Measurements from ENCODE around the gene GRM5. TPM values are rescaled to one million over a fixed set of nuclear protein-coding genes. Genes with fewer than 3 reads are reported as not detected.
"Not testable (repeated sequence)": the region's sequence is repeated elsewhere in the genome, so short reads cannot be mapped to it uniquely, and the experiment has no call there.

The GRM5 gene
- total RNA-seq, 2 donors from 2014 or later: 0.17 TPM; not detected in 1

DNA sequence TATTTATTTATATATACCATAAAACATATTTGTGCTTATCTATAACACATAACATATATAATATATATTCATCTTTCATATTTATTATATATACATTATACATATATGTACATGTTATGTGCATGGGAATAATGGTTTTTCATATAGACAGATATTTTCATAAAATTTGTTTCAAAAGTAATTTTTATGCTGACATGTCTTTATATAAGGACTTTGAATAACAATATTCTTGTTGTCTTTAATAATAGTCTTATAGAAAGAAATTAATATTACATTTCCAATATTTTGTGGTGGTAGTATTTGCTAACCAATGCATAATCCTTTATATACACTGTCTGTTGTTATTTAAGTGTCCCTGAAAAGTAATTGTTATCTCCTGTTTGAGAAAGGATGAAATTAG, 49.6 kb downstream of the GRM5 start:
- Histone ChIP-seq H3K4me1 (replicated peaks) (no peaks in the 10 kb centered on the region), H3K27me3 (replicated peaks; ENCODE audit: insufficient read depth) (no peaks in the 10 kb centered on the region), H3K4me3 (no peak overlapping the region), H3K36me3 (no peaks in the 10 kb centered on the region), H3K27ac (no peak overlapping the region), H3K9me3 (no peaks in the 10 kb centered on the region)
- intact Hi-C loops (cut with DNase I): no loop called here
- DNase-seq (ENCODE audit: low spot score): no peak
- no peak for TF ChIP-seq POLR2AphosphoS5 (IDR thresholded peaks at IDR 0.05)
- no peak for TF ChIP-seq CTCF (IDR thresholded peaks at IDR 0.05)
- TF ChIP-seq POLR2A (IDR thresholded peaks at IDR 0.05): no peak

DNA sequence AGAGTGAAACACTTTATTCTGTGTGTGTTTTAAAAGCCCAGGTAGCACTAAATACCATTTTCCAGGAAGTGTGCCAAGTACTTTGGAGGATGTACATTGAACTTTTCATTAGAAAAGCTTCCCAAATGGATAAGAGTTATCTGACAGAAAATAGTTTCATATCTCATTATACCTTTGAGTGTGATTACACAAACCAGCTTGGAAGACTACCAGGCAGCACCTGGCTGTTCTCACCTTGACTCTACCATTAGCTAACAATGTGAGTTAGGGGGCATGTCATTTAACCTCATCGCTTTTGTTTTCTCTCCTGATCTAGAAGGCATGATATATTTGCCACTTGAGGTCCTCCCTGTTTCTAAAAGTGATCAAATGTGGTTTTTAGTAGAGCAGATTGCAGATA, 50.2 kb downstream of the GRM5 start:
- no peak for DNase-seq (ENCODE audit: low spot score)
- Histone ChIP-seq H3K27ac (no peak overlapping the region), H3K4me3 (no peak overlapping the region), H3K4me1 (replicated peaks) (no peaks in the 10 kb centered on the region), H3K27me3 (replicated peaks; ENCODE audit: insufficient read depth) (no peaks in the 10 kb centered on the region), H3K36me3 (no peaks in the 10 kb centered on the region), H3K9me3 (no peaks in the 10 kb centered on the region)
- intact Hi-C loops (cut with DNase I): no loop called here
- no peak for TF ChIP-seq CTCF (IDR thresholded peaks at IDR 0.05)
- TF ChIP-seq POLR2AphosphoS5 (IDR thresholded peaks at IDR 0.05): no peak
- TF ChIP-seq POLR2A (IDR thresholded peaks at IDR 0.05): no peak
- 46% methylated on average over 1 of the region's 1 CpG for WGBS

DNA sequence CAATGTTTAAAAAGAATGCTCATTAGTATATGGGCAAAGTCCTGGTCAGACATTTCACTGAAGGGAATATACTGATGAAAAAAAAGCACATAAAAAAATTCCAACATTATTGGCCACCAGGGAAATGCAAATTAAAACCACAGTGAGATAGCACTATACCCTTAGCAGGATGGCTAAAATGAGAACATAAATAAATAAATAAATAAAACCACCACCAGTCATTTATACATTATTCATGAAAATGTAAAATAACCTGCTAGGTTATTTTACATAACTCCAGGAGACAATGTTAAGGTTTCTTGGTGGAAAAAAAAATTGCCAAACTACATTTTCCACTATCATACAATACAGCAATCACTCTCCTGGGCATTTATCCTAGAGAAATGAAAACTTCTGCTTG, 64.9 kb downstream of the GRM5 start:
- H3K36me3 ChIP-seq; H3K9me3 ChIP-seq; H3K4me1 ChIP-seq (replicated peaks); intact Hi-C loops (cut with DNase I); H3K4me3 ChIP-seq; H3K27me3 ChIP-seq (replicated peaks; ENCODE audit: insufficient read depth); H3K27ac ChIP-seq; DNase-seq (ENCODE audit: low spot score): not testable (repeated sequence)

DNA sequence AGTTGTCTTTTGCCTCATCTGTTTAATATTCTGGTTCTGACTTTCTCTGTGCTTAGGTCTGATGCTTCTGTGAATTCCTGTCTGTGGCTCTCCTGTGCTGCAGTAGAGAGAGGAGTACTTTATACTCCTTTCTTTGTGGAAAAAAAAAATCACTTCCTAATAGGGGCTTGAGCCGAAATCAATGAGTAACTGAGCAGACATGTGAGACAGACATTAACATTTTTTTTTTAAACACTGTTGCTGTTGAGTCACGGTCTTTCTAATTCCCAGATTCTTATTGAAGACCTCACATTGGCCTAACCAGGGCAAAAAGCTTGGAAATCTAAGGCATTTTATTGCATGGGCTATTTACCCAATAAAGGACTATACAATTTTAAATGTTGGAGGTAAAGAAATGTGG, 86.1 kb downstream of the GRM5 start:
- Histone ChIP-seq H3K27ac (no peak overlapping the region), H3K27me3 (replicated peaks; ENCODE audit: insufficient read depth) (no peaks in the 10 kb centered on the region), H3K4me1 (replicated peaks) (no peaks in the 10 kb centered on the region), H3K36me3 (no peaks in the 10 kb centered on the region), H3K4me3 (no peak overlapping the region), H3K9me3 (no peaks in the 10 kb centered on the region)
- DNase-seq (ENCODE audit: low spot score): no peak
- TF ChIP-seq CTCF (IDR thresholded peaks at IDR 0.05) (no peak), POLR2A (IDR thresholded peaks at IDR 0.05) (no peak), POLR2AphosphoS5 (IDR thresholded peaks at IDR 0.05) (no peak)
- intact Hi-C loops (cut with DNase I): no loop called here
- 41% methylated on average over 2 of the region's 2 CpGs for WGBS

DNA sequence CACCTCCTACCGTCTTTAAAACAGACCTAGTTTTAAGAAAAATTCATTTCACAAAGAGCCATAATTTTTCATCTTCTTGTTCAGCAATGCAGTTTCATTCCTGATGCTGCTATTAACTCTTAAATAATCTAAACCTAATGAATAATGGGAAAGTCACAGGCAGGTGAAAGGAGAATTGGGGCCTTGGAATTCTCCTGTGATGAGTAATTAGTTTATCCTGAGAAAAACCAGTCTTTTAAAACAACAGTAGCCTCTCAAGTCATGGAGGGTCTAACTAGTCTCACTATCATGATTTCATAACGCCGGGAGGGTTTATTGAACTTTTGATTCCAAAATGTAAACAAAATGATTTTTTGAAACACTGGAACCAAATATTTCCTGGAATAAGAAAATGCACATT, 86.8 kb downstream of the GRM5 start:
- H3K36me3 ChIP-seq; H3K9me3 ChIP-seq; DNase-seq (ENCODE audit: low spot score); H3K27ac ChIP-seq; H3K4me1 ChIP-seq (replicated peaks); H3K4me3 ChIP-seq; intact Hi-C loops (cut with DNase I); H3K27me3 ChIP-seq (replicated peaks; ENCODE audit: insufficient read depth): not testable (repeated sequence)
- WGBS: 74% methylated on average over 3 of the region's 3 CpGs

GRCh38 chr11:88975441-88975840, 90.3 kb downstream of the GRM5 start:
- H3K36me3 ChIP-seq; H3K9me3 ChIP-seq; H3K4me1 ChIP-seq (replicated peaks); H3K27me3 ChIP-seq (replicated peaks; ENCODE audit: insufficient read depth); H3K27ac ChIP-seq; DNase-seq (ENCODE audit: low spot score); H3K4me3 ChIP-seq; intact Hi-C loops (cut with DNase I): not testable (repeated sequence)

- no peak overlapping the region for H3K4me3 ChIP-seq
- DNase-seq (ENCODE audit: low spot score): no peak
- TF ChIP-seq CTCF (IDR thresholded peaks at IDR 0.05): no peak
- no peak for TF ChIP-seq POLR2AphosphoS5 (IDR thresholded peaks at IDR 0.05)
- TF ChIP-seq POLR2A (IDR thresholded peaks at IDR 0.05): no peak
- H3K36me3 ChIP-seq: no peaks in the 10 kb centered on the region
- no peaks in the 10 kb centered on the region for H3K9me3 ChIP-seq
- H3K27ac ChIP-seq: no peak overlapping the region
- intact Hi-C loops (cut with DNase I): no loop called here
- H3K27me3 ChIP-seq (replicated peaks; ENCODE audit: insufficient read depth): no peaks in the 10 kb centered on the region
- no peaks in the 10 kb centered on the region for H3K4me1 ChIP-seq (replicated peaks)
Measured at GRCh38 chr11:88972210-88972609, 93.6 kb downstream of the GRM5 start.

DNA sequence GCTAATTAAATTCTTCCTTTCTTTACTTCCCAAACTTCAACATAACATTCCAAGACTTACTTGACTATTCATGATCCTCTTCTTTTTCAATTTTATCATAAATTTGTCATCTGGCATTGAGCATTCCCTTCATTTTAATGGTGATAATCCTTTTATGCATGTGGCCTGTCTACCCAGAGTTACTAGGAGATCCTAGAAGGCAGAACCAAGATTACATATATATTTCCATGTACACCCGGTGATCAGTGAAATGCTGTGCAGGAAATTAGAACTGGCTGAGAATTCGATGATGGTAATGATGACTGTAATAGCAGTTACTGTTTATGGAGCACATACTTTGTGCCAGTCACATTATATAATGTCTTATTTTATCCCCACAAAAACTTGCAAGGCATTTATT, 104.2 kb downstream of the GRM5 start:
- H3K27me3 ChIP-seq (replicated peaks; ENCODE audit: insufficient read depth); H3K4me1 ChIP-seq (replicated peaks); H3K4me3 ChIP-seq; H3K27ac ChIP-seq; DNase-seq (ENCODE audit: low spot score); H3K36me3 ChIP-seq; intact Hi-C loops (cut with DNase I); H3K9me3 ChIP-seq: not testable (repeated sequence)
- 91% methylated on average over 2 of the region's 2 CpGs for WGBS

DNA sequence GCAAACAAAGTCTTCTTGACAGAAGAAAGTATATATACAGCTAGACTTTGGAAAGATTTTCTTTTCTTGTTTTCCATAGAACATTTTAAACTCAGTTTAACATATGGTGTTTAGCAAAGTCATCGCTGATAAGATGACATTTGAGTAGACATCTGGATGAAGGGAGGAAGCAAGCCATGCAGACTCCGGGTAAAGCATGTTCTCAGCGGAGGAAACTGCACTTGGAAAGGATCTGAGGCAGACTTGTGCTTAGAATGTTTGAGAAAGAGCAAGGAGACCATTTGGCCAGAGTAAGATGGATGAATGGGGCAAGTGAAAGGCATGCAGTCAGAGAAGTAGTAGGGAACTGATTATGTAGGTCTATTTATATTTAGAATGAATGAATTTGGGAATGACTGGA, 105.9 kb downstream of the GRM5 start:
- H3K36me3 ChIP-seq; DNase-seq (ENCODE audit: low spot score); H3K9me3 ChIP-seq; H3K27me3 ChIP-seq (replicated peaks; ENCODE audit: insufficient read depth); H3K4me3 ChIP-seq; intact Hi-C loops (cut with DNase I); H3K27ac ChIP-seq; H3K4me1 ChIP-seq (replicated peaks): not testable (repeated sequence)
- 74% methylated on average over 3 of the region's 3 CpGs for WGBS

Measured in prostate gland (tissue), 2 donors.